Esophagus muscularis mucosa (tissue), 4 donors: Measurements from ENCODE around the gene ULBP1. TPM values are rescaled to one million over a fixed set of nuclear protein-coding genes. Genes with fewer than 3 reads are reported as not detected.
"Not testable (repeated sequence)": the region's sequence is repeated elsewhere in the genome, so short reads cannot be mapped to it uniquely, and the experiment has no call there.

ENCODE experiments used
- DNase-seq: peaks from one replicate; pipeline ENCODE4 v3.0.0-alpha.2; 2017; ENCODE audit errors: extremely low spot score
- H3K27ac ChIP-seq, 4 donors: fragments of 200-600 bp; sonication (generic); replicated peaks in 1 of 4; 1 replicate in 3 of 4; 2 replicates in 1 of 4; pipeline ENCODE4 v1.5.1; 2016 to 2019; ENCODE audit warnings: mild to moderate bottlenecking in 1 of 4
- H3K27me3 ChIP-seq, 4 donors: fragments of 200-600 bp; sonication (generic); one replicate each; pipeline versions ENCODE4 v1.5.1 to v1.6.0; 2016 to 2019
- H3K36me3 ChIP-seq, 4 donors: fragments of 200-600 bp; sonication (generic); one replicate each; pipeline ENCODE4 v1.5.1; 2016 to 2019
- H3K4me1 ChIP-seq, 4 donors: fragments of 200-600 bp; sonication (generic); one replicate each; pipeline ENCODE4 v1.5.1; 2016 to 2019
- H3K4me3 ChIP-seq, 4 donors: fragments of 200-600 bp; sonication (generic); 1 replicate in 2 of 4; 2 replicates in 2 of 4; pipeline ENCODE4 v1.5.1; 2016 to 2019; ENCODE audit warnings: mild to moderate bottlenecking in 4 of 4, moderate library complexity in 1 of 4
- H3K9me3 ChIP-seq, 4 donors: fragments of 200-600 bp; sonication (generic); 1 replicate in 3 of 4; 2 replicates in 1 of 4; pipeline ENCODE4 v1.5.1; 2016 to 2019
- CTCF ChIP-seq, 3 experiments: fragments of 200-600 bp in 2 of 3; fragments of 450-650 bp in 1 of 3; sonication (generic) in 2 of 3; IDR thresholded peaks; one replicate each; pipeline ENCODE4 v1.5.1; 2017 to 2019; ENCODE audit warnings: antibody characterized with exemption in 3 of 3, mild to moderate bottlenecking in 2 of 3, moderate library complexity in 1 of 3
- EP300 ChIP-seq: sonication (generic); formaldehyde crosslinking; IDR thresholded peaks from one replicate; pipeline ENCODE4 v1.6.1; 2017; ENCODE audit warnings: antibody characterized with exemption
- POLR2A ChIP-seq: fragments of 450-650 bp; IDR thresholded peaks from one replicate; pipeline ENCODE4 v1.6.1; 2017; ENCODE audit warnings: antibody characterized with exemption, moderate library complexity, mild to moderate bottlenecking, low read depth
- POLR2AphosphoS5 ChIP-seq, 2 donors: sonication (generic); formaldehyde crosslinking; IDR thresholded peaks; one replicate each; pipeline ENCODE4 v1.6.1; 2017; ENCODE audit warnings: antibody characterized with exemption in 2 of 2
- WGBS: methylation state at CpG from one replicate; pipeline ENCODE4 v1.1.5; 2018; 5-methylcytosine and 5-hydroxymethylcytosine counted together
- intact Hi-C: fragments of 100-400 bp; cut with DNase I; formaldehyde crosslinking; loops from one replicate; pipeline ENCODE4 v1.15.1; 2023
- total RNA-seq, 4 donors: library from RNA; depleted of rRNA; stranded (reverse); fragments of >200 nt; gene quantifications; one replicate each; pipeline versions ENCODE4 v1.1.0 to v1.2.1, GENCODE V29; 2016

The ULBP1 gene
- total RNA-seq, 4 donors from 2014 or later: 0.17 TPM; not detected in 3

GRCh38 chr6:150016324-150017185 lies 52.8 kb downstream of the ULBP1 start:
- no peaks in the 10 kb centered on the region for H3K9me3 ChIP-seq
- WGBS: 30% methylated on average over 6 of the region's 6 CpGs
- intact Hi-C loops: loop anchor here (1.0 kb wide), 1 partner anchor 82 kb away; no protein-coding TSS in a partner anchor
- H3K4me3 ChIP-seq: no peak overlapping the region
- peaks cover 5 to 75% (median 42%) of the 10 kb centered on the region in 4 donors for H3K27me3 ChIP-seq
- no peak overlapping the region for H3K27ac ChIP-seq
- TF ChIP-seq CTCF (IDR thresholded peaks at IDR 0.05): peak; percentile 73 to 83 (median 77)
- TF ChIP-seq EP300: no peak
- TF ChIP-seq POLR2AphosphoS5 (IDR thresholded peaks at IDR 0.05): peak in 1 of 2 donors; percentile 25
- TF ChIP-seq POLR2A: no peak
- DNase-seq: no peak
- no peaks in the 10 kb centered on the region for H3K36me3 ChIP-seq
- peaks cover 0 to 20% (median 8%) of the 10 kb centered on the region in 4 donors for H3K4me1 ChIP-seq

DNA sequence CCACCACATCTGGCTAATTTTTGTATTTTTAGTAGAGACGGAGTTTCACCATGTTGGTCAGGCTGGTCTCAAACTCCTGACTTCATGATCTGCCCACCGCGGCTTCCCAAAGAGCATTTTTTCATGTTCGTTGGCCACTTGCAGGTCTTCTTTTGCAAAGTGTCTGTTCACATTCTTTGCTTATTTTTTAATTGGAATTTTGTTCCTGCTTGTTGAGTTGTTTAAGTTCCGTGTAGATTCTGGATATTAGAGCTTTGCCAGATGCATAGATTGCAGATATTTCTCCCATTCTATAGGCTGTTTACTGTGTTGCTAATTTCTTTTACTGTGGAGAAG lies 53.4 kb downstream of the ULBP1 start:
- not testable (repeated sequence) for H3K9me3 ChIP-seq, DNase-seq, H3K4me3 ChIP-seq, H3K36me3 ChIP-seq, H3K27ac ChIP-seq
- intact Hi-C loops: loop anchor here (1.0 kb wide), 1 partner anchor 83 kb away; no protein-coding TSS in a partner anchor
- Histone ChIP-seq H3K27me3 (peaks cover 5 to 70% (median 41%) of the 10 kb centered on the region in 4 donors), H3K4me1 (peaks cover 0 to 20% (median 8%) of the 10 kb centered on the region in 4 donors)
- 4% methylated on average over 5 of the region's 5 CpGs for WGBS

GRCh38 chr6:150018846-150019580 lies 55.3 kb downstream of the ULBP1 start:
- intact Hi-C loops: no loop called here
- Histone ChIP-seq H3K27ac (no peak overlapping the region), H3K36me3 (no peaks in the 10 kb centered on the region), H3K4me1 (peaks cover 0 to 20% (median 8%) of the 10 kb centered on the region in 4 donors), H3K27me3 (peaks cover 5 to 59% (median 29%) of the 10 kb centered on the region in 4 donors), H3K9me3 (no peaks in the 10 kb centered on the region), H3K4me3 (no peak overlapping the region)
- no peak for DNase-seq
- TF ChIP-seq CTCF (IDR thresholded peaks at IDR 0.05): no peak
- TF ChIP-seq POLR2A: no peak
- no peak for TF ChIP-seq EP300
- no peak for TF ChIP-seq POLR2AphosphoS5 (IDR thresholded peaks at IDR 0.05)
- 68% methylated on average over 6 of the region's 6 CpGs for WGBS

GRCh38 chr6:150021870-150022269 lies 58.1 kb downstream of the ULBP1 start:
- peaks cover 0 to 59% (median 20%) of the 10 kb centered on the region in 4 donors for H3K27me3 ChIP-seq
- intact Hi-C loops, H3K27ac ChIP-seq, DNase-seq, H3K9me3 ChIP-seq, H3K4me3 ChIP-seq, H3K36me3 ChIP-seq: not testable (repeated sequence)
- peaks cover 13 to 18% (median 15%) of the 10 kb centered on the region in 4 donors for H3K4me1 ChIP-seq
- WGBS: 96% methylated on average over 2 of the region's 6 CpGs

Other genes with a start within 250 kb of the ULBP1 start
- 10 to 100 TPM; 27.0 to 33.6 (median 30.1) TPM for gene LATS1, start 245.8 kb upstream of the ULBP1 start, total RNA-seq
- 10 to 100 TPM in 3 of 4 donors, 1 to 10 TPM in 1; 9.2 to 15.4 (median 11.5) TPM for gene NUP43, start 217.4 kb upstream of the ULBP1 start, total RNA-seq
- gene PCMT1, start 214.2 kb upstream of the ULBP1 start, total RNA-seq: 100 to 1,000 TPM in 3 of 4 donors, 10 to 100 TPM in 1; 93.9 to 111 (median 107) TPM
- 10 to 100 TPM; 15.0 to 29.1 (median 24.0) TPM for gene LRP11, start 99.6 kb upstream of the ULBP1 start, total RNA-seq
- under 1 TPM in 1 of 4 donors, not detected in 3; 0.29 TPM for gene RAET1E, start 65.8 kb upstream of the ULBP1 start, total RNA-seq
- gene RAET1G, start 40.8 kb upstream of the ULBP1 start, total RNA-seq: under 1 TPM in 2 of 4 donors, not detected in 2; 0.29 to 0.32 TPM
- under 1 TPM in 1 of 4 donors, not detected in 3; 0.39 TPM for gene ULBP2, start 21.9 kb upstream of the ULBP1 start, total RNA-seq
- not detected for gene RAET1L, start 61.6 kb downstream of the ULBP1 start, total RNA-seq
- under 1 TPM in 3 of 4 donors, not detected in 1; 0.50 to 0.86 (median 0.65) TPM for gene ULBP3, start 105.2 kb downstream of the ULBP1 start, total RNA-seq
- under 1 TPM in 2 of 4 donors, not detected in 2; 0.26 to 0.40 TPM for gene PPP1R14C, start 179.1 kb downstream of the ULBP1 start, total RNA-seq